K562 (cell line): ENCODE measurements around the gene TFEB. TPM values are rescaled to one million over a fixed set of nuclear protein-coding genes. Genes with fewer than 3 reads are reported as not detected.

ENCODE experiments used
- CREB5 ChIP-seq: fragments of 250-450 bp; sonication (Bioruptor Pico); IDR thresholded peaks from 2 replicates; pipeline ENCODE4 v1.5.0; 2020; ENCODE audit warnings: mild to moderate bottlenecking
- DIDO1 ChIP-seq: fragments of 450-650 bp; IDR thresholded peaks from 2 replicates; pipeline ENCODE4 v1.6.1; 2016; ENCODE audit warnings: low read depth, missing biosample characterization, missing genetic modification characterization
- MBD2 ChIP-seq: sonication (generic); IDR thresholded peaks from 2 replicates; pipeline ENCODE4 v1.6.1; 2016; ENCODE audit warnings: low read depth, borderline replicate concordance
- MED1 ChIP-seq: sonication (generic); formaldehyde crosslinking; IDR thresholded peaks from 2 replicates; pipeline ENCODE4 v1.8.1; 2023; ENCODE audit warnings: missing genetic modification reagents, borderline replicate concordance
- NCOA6 ChIP-seq: fragments of 450-650 bp; IDR thresholded peaks from 2 replicates; pipeline ENCODE4 v1.6.1; 2017; ENCODE audit warnings: mild to moderate bottlenecking
- OTX1 ChIP-seq: fragments of 450-650 bp; formaldehyde crosslinking; IDR thresholded peaks from 2 replicates; pipeline ENCODE4 v1.4.0; 2022; ENCODE audit warnings: mild to moderate bottlenecking
- RBM39 ChIP-seq: fragments of 200-400 bp; formaldehyde crosslinking; optimal IDR thresholded peaks from 2 replicates; pipeline ENCODE3; 2018; ENCODE audit warnings: low read depth, low read length
- SRSF9 ChIP-seq: fragments of 200-400 bp; formaldehyde crosslinking; IDR thresholded peaks from 2 replicates; pipeline ENCODE4 v1.6.1; 2017; ENCODE audit warnings: low read depth, low read length, borderline replicate concordance
- TFAP4 ChIP-seq: sonication (generic); formaldehyde crosslinking; IDR thresholded peaks from 2 replicates; pipeline ENCODE4 v1.8.0; 2022; ENCODE audit warnings: missing genetic modification reagents, mild to moderate bottlenecking, moderate library complexity, borderline replicate concordance
- ZFX ChIP-seq: sonication (generic); formaldehyde crosslinking; IDR thresholded peaks from 2 replicates; pipeline ENCODE4 v1.8.0; 2022; ENCODE audit warnings: mild to moderate bottlenecking, missing genetic modification reagents, moderate library complexity
- ZKSCAN3 ChIP-seq: fragments of 250-450 bp; sonication (Bioruptor Pico); IDR thresholded peaks from 2 replicates; pipeline ENCODE4 v1.4.0; 2020
- ZNF407 ChIP-seq: fragments of 450-650 bp; IDR thresholded peaks from 2 replicates; pipeline ENCODE4 v1.6.1; 2016; ENCODE audit warnings: low read depth
- polyA plus RNA-seq, 8 experiments: library from polyadenylated mRNA; depleted of rRNA in 4 of 8; stranded (reverse) in 5 of 8; unstranded in 3 of 8; fragments of >200 nt; fragmentation: Nextera tagmentation in 2 of 8; fragmentation: Illumina TruSeq in 1 of 8; extraction: Ambion mirVana in 2 of 8; extraction: Trizol in 1 of 8; gene quantifications; 2 replicates each; pipeline versions ENCODE4 v1.2.1 to v1.2.3, GENCODE V29; 2011 to 2014; ENCODE audit warnings: inconsistent platforms in 1 of 8, missing spikeins in 1 of 8
- total RNA-seq, 7 experiments: library from RNA; depleted of rRNA in 6 of 7; stranded (reverse); fragments of >200 nt in 6 of 7; fragmentation: Illumina TruSeq in 2 of 7; extraction: Trizol in 2 of 7; gene quantifications; 2 replicates each; pipeline versions ENCODE4 v1.2.1 to v1.2.3, GENCODE V29; 2011 to 2021; ENCODE audit warnings: low replicate concordance in 1 of 7

The TFEB gene
- total and polyA plus RNA-seq, 9 of the 15 experiments (the other 6 are each of a cell fraction or from before 2014, with no cell fraction given): 0.04 to 4.7 (median 2.0) TPM

- TF ChIP-seq ZNF407: no peak
- no peak; the same call in 1 of the 2 replicates for TF ChIP-seq MBD2
- peak; percentile 91 for TF ChIP-seq TFAP4
- TF ChIP-seq ZKSCAN3 (CRISPR knock-in tag): no peak
- no peak for TF ChIP-seq SRSF9
- no peak for TF ChIP-seq MED1 (CRISPR knock-in tag)
- no peak for TF ChIP-seq CREB5 (CRISPR knock-in tag)
- TF ChIP-seq DIDO1: 0 out of 2 replicates have a peak, but pooled peaks have one; percentile 31
- TF ChIP-seq NCOA6: no peak
- peak; percentile 45; the same call in 1 of the 2 replicates for TF ChIP-seq ZFX (CRISPR knock-in tag)
- no peak for TF ChIP-seq RBM39
- TF ChIP-seq OTX1 (CRISPR knock-in tag): peak; percentile 82; the same call in 1 of the 2 replicates
These were observed 44.6 kb upstream of the TFEB start, which contains the start of gene FRS3 (continued) for GRCh38 chr6:41779788-41780550.
